T1000 (cell line): ENCODE measurements around the gene SPACDR.

Experiments used
- DNase-seq: peaks from one replicate; lab custom pipeline; 2025; ENCODE audit warnings: mixed read lengths; lab: John Stamatoyannopoulos, UW

SPACDR gene

DNA sequence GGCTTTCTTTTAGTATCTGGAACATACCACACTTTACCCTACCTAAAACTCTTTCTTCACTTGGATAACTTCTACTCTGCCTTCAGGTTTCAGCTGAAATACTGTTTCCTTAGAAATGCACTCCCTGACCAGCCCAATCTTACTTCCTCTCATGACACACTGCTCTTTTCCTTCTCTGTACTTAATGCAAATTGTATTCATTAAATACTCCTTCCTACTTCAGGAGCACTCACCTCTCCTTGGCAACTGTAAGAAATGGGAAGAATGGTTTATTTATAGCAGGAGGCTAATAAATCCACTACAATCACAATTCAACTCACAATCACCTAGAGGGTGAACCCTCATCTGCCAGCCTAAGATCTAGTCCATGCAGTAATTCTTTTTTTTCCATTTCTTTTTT is 50.7 kb downstream of the SPACDR start:
- DNase-seq, result no peak

DNA sequence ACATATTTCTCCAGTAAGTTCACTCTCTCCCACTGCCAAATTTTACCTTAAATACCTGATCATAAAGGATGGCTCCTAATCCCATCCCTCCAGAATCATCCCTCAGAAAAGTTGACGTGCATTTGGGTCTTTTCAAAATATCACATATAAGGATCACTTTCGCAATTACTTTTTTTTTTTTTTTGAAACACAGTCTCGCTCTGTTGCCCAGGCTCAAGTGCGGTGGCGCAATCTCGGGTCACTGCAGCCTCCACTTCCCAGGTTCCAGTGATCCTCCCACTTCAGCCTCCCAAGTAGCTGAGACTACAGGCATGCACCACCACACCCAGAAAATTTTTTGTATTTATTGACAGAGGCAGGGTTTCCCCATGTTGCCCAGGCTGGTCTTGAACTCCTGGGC is 53.0 kb downstream of the SPACDR start:
- DNase-seq, result no peak

DNA sequence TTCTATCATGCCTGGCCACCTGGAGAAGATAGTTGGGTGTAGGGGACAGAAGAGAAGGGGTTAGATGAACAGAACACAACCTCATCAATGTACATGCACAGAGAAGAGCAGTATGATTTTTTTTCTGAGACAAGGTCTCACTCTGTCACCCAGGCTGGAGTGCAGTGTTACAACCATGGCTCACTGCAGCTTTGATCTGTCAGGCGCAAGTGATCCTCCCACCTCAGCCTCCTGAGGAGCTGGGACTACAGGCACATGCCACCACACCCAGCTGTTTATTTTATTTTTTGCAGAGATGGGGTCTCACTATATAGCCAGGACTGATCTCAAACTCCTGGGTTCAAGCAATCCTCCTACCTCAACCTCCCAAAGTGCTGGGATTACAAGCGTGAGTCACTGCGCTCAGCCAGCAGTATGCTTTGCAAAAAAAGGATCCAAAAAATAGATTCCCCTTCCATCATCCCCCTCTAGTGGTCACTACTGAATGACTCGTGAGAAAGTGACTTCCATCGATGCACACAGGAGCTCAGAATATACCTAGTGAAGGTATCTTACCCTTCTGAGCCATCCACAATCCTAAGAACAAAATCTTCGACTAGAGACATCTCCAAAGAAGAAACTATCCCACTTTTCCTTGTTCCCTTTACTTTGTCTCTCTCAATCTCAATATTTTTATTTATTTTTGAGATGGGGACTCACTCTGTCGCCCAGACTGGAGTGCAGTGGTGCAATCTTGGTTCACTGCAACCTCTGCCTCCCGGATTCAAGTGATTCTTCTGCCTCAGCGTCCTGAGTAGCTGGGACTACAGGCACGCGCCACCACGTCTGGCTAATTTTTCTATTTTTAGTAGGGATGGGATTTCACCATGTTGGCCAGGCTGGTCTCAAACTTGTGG is 56.5 kb downstream of the SPACDR start:
- no peak for DNase-seq

DNA sequence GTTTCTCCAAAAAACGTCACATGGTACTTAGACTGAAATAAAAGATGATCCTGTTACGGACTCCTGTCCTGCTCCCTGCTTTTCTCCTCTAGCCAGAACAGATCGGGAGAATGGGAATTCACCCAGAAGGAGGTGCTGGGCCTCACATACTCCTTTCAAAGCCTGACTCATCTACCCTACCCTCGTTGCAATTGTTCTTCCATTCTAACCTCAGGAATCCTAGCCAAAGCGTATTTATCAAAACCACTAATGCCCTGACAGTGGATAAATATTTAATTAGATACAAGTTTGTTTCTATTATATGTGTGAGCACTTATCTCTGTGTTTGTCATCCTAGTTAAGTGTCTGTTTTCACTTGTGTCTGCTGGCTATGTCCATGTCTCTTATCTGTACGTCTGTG is 57.3 kb downstream of the SPACDR start:
- no peak for DNase-seq
